Transverse colon (tissue), 4 donors: Measurements from ENCODE around the gene MMP12.

ENCODE experiments used
- POLR2AphosphoS5 ChIP-seq, 3 donors: sonication (generic); formaldehyde crosslinking; IDR thresholded peaks; one replicate each; pipeline ENCODE4 v1.6.1; 2016; ENCODE audit warnings: antibody characterized with exemption in 3 of 3
- TF ChIP-seq, protein P1 (sequence below), 5 experiments: fragments of 200-600 bp in 3 of 5; fragments of 450-650 bp in 2 of 5; sonication (generic) in 3 of 5; IDR thresholded peaks; 1 replicate in 2 of 5; 2 replicates in 3 of 5; pipeline ENCODE4 v1.5.1; 2016 to 2017; ENCODE audit warnings: antibody characterized with exemption in 5 of 5, inconsistent platforms in 3 of 5, mild to moderate bottlenecking in 2 of 5, moderate library complexity in 1 of 5

DNA sequence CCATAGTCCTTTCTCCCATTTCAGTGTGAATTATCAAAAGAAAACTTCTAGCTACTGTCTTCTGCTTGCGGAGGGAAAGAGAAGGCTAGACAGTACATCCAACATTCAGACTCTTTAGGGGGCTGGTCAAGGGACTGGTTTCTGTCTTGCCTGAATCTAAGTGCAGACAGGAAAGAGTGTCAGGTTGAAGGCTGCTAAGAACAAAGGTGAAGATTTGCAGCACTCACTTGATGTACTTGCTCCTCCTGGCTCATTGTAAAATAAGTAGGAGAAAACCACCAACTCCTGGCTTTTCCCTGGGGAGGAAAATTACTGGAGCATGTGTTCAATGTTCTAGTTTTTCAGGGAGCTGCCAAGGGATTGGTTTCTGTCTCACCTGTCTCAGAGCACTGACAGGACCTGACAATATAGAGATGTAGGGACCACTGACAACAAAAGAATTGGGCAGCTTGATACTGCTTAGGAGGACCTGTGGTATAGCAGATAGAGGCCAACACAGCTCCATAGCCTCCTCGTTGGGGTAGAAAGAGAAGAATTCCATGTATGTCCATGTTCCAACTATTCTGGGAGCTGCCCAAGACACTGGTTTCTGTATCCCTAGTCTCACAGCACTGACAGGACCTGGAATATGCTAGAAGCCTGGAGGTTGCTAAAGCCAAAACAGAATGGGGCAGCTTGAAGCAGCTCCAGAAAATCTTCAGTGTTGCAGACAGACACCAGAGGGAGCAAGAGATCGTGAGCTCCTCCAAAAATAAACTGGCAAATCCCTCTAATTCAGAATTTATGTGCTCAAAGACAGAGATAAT, 39.7 kb upstream of the MMP12 start:
- TF ChIP-seq, protein P1, sequence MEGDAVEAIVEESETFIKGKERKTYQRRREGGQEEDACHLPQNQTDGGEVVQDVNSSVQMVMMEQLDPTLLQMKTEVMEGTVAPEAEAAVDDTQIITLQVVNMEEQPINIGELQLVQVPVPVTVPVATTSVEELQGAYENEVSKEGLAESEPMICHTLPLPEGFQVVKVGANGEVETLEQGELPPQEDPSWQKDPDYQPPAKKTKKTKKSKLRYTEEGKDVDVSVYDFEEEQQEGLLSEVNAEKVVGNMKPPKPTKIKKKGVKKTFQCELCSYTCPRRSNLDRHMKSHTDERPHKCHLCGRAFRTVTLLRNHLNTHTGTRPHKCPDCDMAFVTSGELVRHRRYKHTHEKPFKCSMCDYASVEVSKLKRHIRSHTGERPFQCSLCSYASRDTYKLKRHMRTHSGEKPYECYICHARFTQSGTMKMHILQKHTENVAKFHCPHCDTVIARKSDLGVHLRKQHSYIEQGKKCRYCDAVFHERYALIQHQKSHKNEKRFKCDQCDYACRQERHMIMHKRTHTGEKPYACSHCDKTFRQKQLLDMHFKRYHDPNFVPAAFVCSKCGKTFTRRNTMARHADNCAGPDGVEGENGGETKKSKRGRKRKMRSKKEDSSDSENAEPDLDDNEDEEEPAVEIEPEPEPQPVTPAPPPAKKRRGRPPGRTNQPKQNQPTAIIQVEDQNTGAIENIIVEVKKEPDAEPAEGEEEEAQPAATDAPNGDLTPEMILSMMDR (IDR thresholded peaks at IDR 0.05): peak; percentile 52 to 69 (median 55)
- TF ChIP-seq POLR2AphosphoS5 (IDR thresholded peaks at IDR 0.05): no peak
